ENCODE data around the gene TAF3.

Gene TAF3

GRCh38 chr10:8034466-8035005 lies 216.2 kb downstream of the TAF3 start:
- no peak overlapping the region for H3K4me3 ChIP-seq (ENCODE audit: low read depth, low read length)
- in situ Hi-C loops (cut with HindIII; ENCODE audit: low sequenced_read_pairs): no loop called here
- no peak for DNase-seq (ENCODE audit: low read depth)
- TF ChIP-seq CTCF (IDR thresholded peaks at IDR 0.05; ENCODE audit: low read depth, low read length, missing control alignments): no peak

GRCh38 chr10:8035006-8035640 lies 216.8 kb downstream of the TAF3 start:
- TF ChIP-seq CTCF (IDR thresholded peaks at IDR 0.05; ENCODE audit: low read depth, low read length, missing control alignments): no peak
- no peak overlapping the region for H3K4me3 ChIP-seq (ENCODE audit: low read depth, low read length)
- in situ Hi-C loops (cut with HindIII; ENCODE audit: low sequenced_read_pairs): no loop called here
- peak; percentile 23 for DNase-seq (ENCODE audit: low read depth)

GRCh38 chr10:8035641-8036470 lies 217.6 kb downstream of the TAF3 start:
- no peak overlapping the region for H3K4me3 ChIP-seq (ENCODE audit: low read depth, low read length)
- in situ Hi-C loops (cut with HindIII; ENCODE audit: low sequenced_read_pairs): no loop called here
- no peak for DNase-seq (ENCODE audit: low read depth)
- TF ChIP-seq CTCF (IDR thresholded peaks at IDR 0.05; ENCODE audit: low read depth, low read length, missing control alignments): no peak

- no peak for DNase-seq (ENCODE audit: low read depth)
- TF ChIP-seq CTCF (IDR thresholded peaks at IDR 0.05; ENCODE audit: low read depth, low read length, missing control alignments): no peak
- in situ Hi-C loops (cut with HindIII; ENCODE audit: low sequenced_read_pairs): no loop called here
- H3K4me3 ChIP-seq (ENCODE audit: low read depth, low read length): no peak overlapping the region
Measured at GRCh38 chr10:8036506-8037198, 218.3 kb downstream of the TAF3 start.

GRCh38 chr10:8037199-8037801 lies 219.0 kb downstream of the TAF3 start:
- DNase-seq (ENCODE audit: low read depth): no peak
- H3K4me3 ChIP-seq (ENCODE audit: low read depth, low read length): no peak overlapping the region
- TF ChIP-seq CTCF (IDR thresholded peaks at IDR 0.05; ENCODE audit: low read depth, low read length, missing control alignments): no peak
- in situ Hi-C loops (cut with HindIII; ENCODE audit: low sequenced_read_pairs): no loop called here
